Umbilical cord (tissue), 2 donors: ENCODE results near the gene TMEM198. TPM values are rescaled to one million over a fixed set of nuclear protein-coding genes. Genes with fewer than 3 reads are reported as not detected.

Experiments used
- DNase-seq: peaks from one replicate; pipeline ENCODE4 v3.0.0-alpha.2; 2015; ENCODE audit warnings: low spot score
- total RNA-seq: library from RNA; depleted of rRNA; stranded (reverse); fragments of >200 nt; gene quantifications from one replicate; pipeline ENCODE4 v1.2.3, GENCODE V29; 2014; ENCODE audit warnings: low replicate concordance; ENCODE audit not compliant: insufficient read depth

TMEM198 gene
- total RNA-seq = 2.2 TPM

DNA sequence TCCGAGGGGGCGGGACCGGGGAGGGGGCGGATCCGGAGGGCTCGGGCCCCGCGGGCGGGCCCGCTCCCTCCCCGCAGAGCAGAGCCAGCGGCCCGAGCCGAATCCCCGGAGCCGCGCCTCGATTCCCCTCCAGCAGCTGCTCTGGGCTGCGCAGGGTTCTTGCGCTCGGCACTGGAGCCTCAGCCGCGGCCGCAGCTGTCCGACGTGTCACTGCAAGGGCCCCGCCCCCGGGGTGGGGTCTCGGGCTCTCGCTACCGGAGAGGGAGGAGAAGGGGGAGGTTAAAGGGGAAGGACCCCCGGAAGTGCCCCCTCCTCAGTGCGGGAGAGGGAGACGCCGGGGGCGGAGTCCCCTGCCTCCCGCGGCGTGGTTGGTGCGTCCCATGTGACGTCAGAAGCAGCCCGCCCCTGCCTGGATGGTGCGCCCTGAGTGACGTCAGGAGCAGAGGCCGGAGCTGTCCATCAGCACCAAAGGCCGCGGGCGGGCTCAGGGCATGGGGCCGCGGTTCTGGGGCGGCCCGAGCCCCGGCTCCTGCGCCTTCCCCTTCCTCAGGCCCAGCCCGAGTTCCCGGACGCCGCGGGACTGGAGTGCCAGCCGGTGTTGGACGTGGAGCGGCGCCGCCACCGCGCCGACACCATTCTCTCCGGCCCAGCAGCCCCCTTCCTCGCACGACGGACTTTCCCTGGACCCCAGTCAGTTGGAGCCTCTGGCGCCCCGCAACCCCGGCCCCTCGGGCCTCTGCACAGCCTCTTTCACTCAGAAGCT lies at the start of gene TMEM198, which contains the start of gene CHPF:
TSS of gene TMEM198 (plus strand) at position 433 of the 763 bp plus-strand sequence. CDS start 700 bp downstream, outside the sequence.
TSS of gene CHPF (minus strand) at position 214 of the 763 bp plus-strand sequence. CDS start 271 bp downstream, outside the sequence.
- peak; percentile 99 for DNase-seq

GRCh38 chr2:219494952-219495530 lies 48.8 kb upstream of the TMEM198 start:
- DNase-seq = no peak

DNA sequence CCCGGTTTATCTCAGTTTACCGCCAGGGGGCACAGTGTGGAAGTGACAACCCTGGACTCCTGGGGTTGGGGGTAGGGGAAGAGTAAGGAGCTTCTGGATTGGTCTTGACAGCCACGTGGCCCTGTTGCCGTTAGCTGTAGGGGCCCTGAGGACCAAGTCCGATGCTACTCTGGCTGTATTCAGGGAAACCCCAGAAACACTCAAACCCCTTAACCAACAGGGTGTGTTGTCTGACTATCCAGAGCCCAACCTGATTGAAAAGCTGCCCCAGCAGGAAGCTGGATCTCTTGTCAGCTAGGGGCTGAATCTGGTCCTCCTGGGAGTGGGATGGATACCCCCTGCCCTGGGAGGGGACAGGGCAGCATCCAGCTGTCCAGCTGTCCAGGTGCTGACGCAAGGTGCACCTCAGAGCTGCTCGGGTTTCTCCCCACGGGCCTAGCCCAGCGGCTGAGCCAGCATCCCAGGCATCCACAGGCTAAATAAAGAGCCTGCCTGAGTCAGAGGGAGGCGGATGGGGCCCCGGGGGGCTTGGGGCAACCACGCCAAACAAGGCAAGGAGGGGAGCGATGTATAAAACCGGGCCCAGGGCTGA lies 48.2 kb upstream of the TMEM198 start:
- DNase-seq = peak; percentile 84

GRCh38 chr2:219496247-219496824 lies 47.5 kb upstream of the TMEM198 start:
- DNase-seq = no peak

DNA sequence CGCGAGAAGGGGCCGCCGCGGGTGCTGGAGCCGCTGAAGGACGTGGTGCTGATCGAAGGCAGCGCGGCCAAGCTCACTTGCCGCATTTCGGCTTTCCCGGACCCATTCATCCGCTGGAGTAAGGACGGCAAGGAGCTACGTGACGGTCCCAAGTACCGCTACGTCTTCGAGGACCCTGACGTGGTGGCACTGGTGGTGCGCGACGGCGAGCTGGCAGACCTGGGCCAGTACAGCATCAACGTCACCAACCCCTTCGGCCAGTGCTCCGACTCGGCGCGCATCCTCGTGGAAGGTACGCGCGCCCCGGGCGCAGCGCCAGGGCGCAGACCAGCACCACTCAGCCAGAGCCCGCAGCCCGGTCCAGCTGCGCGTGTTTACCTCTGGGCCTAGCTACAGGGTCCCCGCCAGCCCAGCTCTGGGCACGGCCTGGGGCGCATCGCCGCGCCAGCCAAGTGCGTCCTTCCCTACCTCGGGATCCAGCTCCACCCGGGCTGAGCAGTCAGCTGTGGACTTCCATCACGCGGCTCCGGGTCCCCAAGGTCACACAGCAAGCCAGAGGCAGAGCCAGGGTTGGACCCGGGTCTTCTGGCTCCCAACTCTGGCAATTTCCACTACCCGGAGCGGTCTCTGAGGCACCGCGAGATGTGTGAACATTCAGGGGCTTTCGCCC lies 46.9 kb upstream of the TMEM198 start:
- no peak for DNase-seq

- DNase-seq = peak; percentile 94
Observed at GRCh38 chr2:219497495-219498279, 46.1 kb upstream of the TMEM198 start.

GRCh38 chr2:219498280-219499057 lies 45.4 kb upstream of the TMEM198 start, which contains the start of gene GMPPA:
Gene GMPPA (plus strand): TSS chr2:219498891. CDS start chr2:219499976, 1,085 bp downstream.
- peak; percentile 99 for DNase-seq

GRCh38 chr2:219499058-219499307 lies 44.8 kb upstream of the TMEM198 start:
- DNase-seq = no peak

- DNase-seq = no peak
Observed at GRCh38 chr2:219499555-219499954, 44.3 kb upstream of the TMEM198 start.

GRCh38 chr2:219500135-219500534 lies 43.7 kb upstream of the TMEM198 start:
- peak; percentile 51 for DNase-seq

DNA sequence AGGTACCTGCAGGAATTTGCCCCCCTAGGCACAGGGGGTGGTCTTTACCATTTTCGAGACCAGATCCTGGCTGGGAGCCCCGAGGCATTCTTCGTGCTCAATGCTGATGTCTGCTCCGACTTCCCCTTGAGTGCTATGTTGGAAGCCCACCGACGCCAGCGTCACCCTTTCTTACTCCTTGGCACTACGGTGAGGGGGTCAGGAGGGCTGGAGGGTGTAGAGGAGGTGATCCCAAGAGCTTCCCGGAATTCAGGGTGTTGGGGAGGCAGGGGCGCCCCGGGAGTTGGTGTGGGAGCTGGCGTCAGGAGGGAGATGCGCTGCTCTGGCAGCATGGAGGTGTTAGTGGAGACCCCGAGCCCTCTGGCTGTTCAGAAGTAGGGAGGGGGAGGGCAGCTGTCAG lies 42.0 kb upstream of the TMEM198 start:
- no peak for DNase-seq

DNA sequence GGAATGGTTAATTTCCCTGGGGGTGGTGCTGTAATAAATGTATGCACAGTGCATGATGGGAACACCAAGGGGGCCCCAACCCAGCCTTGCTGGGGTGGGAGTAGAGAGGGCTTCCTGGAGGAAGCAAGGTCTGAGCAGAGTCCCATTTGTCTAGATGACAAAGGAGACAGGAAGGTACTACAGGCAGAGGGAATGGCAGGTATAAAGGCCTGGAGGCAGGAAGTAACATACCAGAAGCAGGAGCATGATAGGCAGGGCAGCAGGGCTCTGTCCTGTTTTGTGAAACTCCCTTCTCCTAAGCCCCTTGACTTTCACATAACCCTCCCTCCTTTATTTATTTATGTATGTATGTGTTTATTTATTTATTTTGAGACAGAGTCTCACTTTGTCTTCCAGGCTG lies 41.2 kb upstream of the TMEM198 start:
- DNase-seq = no peak

DNA sequence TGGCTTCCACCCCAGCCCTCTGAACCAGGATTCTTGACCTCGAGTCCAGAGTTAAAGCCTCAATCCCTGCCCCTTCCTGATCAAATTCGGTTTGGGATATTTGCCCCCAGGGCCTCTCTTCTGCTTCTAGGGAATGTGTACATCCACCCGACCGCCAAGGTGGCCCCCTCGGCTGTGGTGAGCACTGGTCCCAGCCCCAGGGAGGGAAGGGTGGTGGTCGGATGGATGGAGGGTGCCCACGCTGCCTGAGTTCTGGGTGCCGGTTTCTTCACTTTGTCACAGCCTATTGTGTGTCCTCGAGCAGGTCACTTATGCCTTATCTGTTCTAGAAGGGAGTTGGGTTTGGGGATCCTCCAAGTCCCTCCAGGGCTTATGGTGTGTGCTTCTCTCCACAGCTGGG lies 38.2 kb upstream of the TMEM198 start:
- no peak for DNase-seq

DNA sequence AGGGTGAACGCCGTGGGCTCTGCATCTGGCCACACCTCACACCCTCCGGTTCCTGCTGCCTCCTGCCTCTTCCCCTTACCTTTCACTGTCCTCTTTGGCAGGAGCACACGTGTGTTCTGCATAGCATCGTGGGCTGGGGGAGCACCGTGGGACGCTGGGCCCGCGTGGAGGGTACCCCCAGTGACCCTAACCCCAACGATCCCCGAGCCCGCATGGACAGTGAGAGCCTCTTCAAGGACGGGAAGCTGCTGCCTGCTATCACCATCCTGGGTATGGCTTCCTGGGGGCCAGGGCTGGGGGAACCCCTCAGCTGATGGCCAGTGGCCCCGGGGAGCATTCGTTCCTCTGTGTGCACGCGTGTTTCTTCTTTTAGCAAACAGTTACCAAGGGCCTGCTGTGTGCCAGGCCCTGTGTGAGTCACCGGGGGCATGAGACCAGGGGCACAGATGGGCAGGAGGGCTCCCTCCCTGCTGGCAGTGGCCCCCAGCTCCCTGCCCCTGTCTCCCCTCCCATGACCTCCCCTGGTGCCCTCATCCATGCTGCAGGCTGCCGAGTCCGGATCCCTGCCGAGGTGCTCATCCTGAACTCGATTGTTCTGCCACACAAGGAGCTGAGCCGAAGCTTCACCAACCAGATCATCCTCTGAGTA lies 37.6 kb upstream of the TMEM198 start:
- DNase-seq = no peak

- no peak for DNase-seq
Observed at GRCh38 chr2:219506802-219507526, 36.9 kb upstream of the TMEM198 start.

DNA sequence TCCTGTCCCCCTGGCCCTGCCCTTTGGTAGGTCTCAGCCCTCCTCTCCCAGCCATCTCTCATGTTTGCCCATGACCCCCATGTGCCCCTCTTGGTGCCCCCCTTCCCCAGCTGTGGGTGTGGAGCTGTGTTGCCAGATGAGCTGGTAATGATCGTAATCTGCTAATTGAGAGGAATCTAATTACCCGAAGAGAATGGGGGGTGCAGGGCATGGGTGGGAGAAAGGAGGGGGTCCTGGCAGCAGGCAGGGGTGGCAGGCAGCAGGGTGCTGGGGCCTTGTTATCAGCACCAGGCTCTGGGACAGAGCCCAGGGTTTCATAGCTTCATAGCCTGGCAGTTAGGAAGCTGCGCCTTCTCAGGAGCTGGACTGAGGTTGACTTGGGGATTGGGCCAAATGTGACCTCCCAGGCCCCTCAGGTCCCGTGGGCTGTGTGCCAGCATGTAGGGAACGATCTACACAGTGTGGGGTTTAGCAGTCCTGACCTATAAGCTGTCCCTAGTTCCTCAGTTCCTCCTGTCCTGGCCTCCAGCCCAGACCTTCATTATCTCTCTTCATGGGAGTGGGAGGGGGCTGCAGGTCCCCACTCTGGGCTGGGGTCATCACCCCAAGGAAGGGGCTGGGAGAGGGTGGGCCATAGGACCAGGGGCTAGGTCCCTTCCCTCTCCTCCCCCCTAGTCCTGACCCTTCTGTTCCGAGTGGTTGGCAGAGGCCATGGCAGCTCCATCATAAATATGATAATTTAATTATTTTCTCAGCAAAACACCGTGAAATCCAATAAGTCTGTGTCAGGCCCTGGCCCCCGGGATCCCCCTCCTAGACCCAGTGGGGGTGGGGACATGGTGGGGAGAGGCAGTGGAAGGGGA lies 36.0 kb upstream of the TMEM198 start:
- DNase-seq = no peak

DNA sequence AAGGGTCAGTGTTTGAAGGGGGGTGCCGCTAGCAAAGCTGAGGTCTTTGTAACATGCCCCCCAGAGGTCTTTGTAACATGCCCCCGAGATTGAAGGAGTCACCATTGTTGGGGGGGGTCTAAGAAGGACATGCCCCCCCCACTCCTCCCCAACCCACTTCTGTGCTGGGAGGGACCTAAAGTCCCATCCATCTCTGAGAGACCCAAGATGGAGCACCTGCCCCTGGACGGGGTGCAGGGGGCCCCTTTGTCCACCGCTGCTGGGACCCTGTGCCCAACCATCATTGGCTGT lies 35.4 kb upstream of the TMEM198 start:
- DNase-seq = no peak
